Peyer's patch (tissue), 4 donors: ENCODE measurements around the gene SFXN1. TPM values are rescaled to one million over a fixed set of nuclear protein-coding genes. Genes with fewer than 3 reads are reported as not detected.

ENCODE experiments used
- DNase-seq, 3 donors: peaks; one replicate each; pipeline ENCODE4 v3.0.0-alpha.2; 2017 to 2019
- H3K27ac ChIP-seq, 4 donors: fragments of 200-600 bp; sonication (generic); one replicate each; pipeline ENCODE4 v1.5.1; 2016 to 2019
- H3K27me3 ChIP-seq, 2 donors: fragments of 200-600 bp; sonication (generic); one replicate each; pipeline ENCODE4 v1.5.1; 2019
- H3K36me3 ChIP-seq, 3 donors: fragments of 200-600 bp; sonication (generic); one replicate each; pipeline ENCODE4 v1.5.1; 2016 to 2019
- H3K4me1 ChIP-seq, 4 donors: fragments of 200-600 bp; sonication (generic); one replicate each; pipeline ENCODE4 v1.5.1; 2016 to 2019
- H3K4me3 ChIP-seq, 4 donors: fragments of 200-600 bp; sonication (generic); 1 replicate in 3 of 4; 2 replicates in 1 of 4; pipeline ENCODE4 v1.5.1; 2016 to 2019; ENCODE audit warnings: mild to moderate bottlenecking in 1 of 4
- H3K9me3 ChIP-seq, 4 donors: fragments of 200-600 bp; sonication (generic); one replicate each; pipeline ENCODE4 v1.5.1; 2016 to 2019; ENCODE audit warnings: mild to moderate bottlenecking in 1 of 4
- POLR2A ChIP-seq, 2 donors: fragments of 450-650 bp; IDR thresholded peaks; one replicate each; pipeline ENCODE4 v1.5.1; 2017; ENCODE audit warnings: antibody characterized with exemption in 2 of 2, mild to moderate bottlenecking in 2 of 2, moderate library complexity in 2 of 2
- total RNA-seq, 4 donors: library from RNA; depleted of rRNA; stranded (reverse); fragments of >200 nt; gene quantifications; one replicate each; pipeline ENCODE4 v1.1.0, GENCODE V29; 2016
- TF ChIP-seq, protein P1 (sequence below), 6 experiments: fragments of 450-650 bp in 4 of 6; fragments of 200-600 bp in 2 of 6; sonication (generic) in 1 of 6; IDR thresholded peaks; one replicate each; pipeline ENCODE4 v1.5.1; 2017 to 2019; ENCODE audit warnings: antibody characterized with exemption in 6 of 6, mild to moderate bottlenecking in 3 of 6, moderate library complexity in 1 of 6

The SFXN1 gene
- total RNA-seq, 4 donors from 2014 or later: 38.0 to 85.8 (median 63.5) TPM

DNA sequence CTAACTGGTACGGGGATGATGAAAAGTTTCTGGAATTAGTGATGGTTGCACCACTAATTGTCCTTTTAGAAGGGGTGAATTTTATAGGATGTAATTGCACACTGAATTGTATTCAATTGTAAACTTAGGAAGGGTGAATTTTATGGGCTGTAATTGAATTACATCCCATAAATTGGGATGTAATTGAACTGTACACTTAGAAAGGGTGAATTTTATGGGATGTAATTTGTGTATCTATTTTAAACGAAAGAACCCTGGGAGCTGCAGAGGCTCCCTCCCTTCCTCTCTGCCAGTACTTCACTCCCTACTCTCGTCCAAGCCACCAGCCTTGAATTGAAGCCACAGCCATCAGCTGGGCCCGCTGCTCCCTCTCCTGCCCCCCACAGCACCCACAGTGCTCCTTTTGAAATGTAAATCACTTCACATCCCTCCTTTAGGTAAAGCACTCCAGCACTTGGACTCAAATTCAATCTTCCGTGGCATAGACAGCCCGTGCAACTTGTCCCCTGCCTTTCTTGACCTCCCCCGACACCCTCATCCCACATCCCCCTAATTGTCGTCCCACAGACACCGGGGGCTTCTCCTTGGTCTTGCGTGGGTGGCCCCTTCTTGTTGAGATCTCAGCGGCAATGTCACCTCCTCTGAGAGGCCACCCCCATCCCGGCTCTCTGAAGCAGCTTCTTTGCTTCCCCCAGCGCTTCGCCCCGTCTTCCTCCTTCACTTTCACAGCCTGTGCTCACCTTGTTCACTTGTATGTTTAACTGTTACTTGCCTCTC is 95.3 kb downstream of the SFXN1 start:
- peak in 1 of 3 donors; percentile 48 for DNase-seq

DNA sequence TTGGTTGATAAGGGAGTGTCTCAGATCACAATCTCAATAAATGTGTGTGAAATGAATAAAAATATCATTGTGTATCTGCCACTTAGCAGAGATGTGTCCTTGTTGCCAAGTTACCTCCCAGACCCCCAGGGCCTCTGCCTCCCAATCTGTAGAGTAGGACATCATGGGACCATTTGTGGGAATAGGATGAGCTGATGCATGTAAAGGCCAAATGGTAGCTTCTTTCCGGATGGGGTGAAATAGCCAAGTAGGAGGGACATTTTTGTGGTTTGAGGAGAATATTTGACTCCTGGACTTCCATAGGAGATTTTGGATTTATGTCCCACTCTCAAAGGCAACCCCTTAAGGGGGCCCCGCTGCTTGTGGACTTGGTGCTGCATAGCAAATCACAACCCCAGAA is 96.9 kb downstream of the SFXN1 start:
- no peaks in the 10 kb centered on the region for H3K4me1 ChIP-seq
- no peak overlapping the region for H3K27ac ChIP-seq
- no peak for DNase-seq
- no peaks in the 10 kb centered on the region for H3K9me3 ChIP-seq
- no peaks in the 10 kb centered on the region for H3K27me3 ChIP-seq
- no peak for TF ChIP-seq POLR2A (IDR thresholded peaks at IDR 0.05)
- TF ChIP-seq, protein P1, sequence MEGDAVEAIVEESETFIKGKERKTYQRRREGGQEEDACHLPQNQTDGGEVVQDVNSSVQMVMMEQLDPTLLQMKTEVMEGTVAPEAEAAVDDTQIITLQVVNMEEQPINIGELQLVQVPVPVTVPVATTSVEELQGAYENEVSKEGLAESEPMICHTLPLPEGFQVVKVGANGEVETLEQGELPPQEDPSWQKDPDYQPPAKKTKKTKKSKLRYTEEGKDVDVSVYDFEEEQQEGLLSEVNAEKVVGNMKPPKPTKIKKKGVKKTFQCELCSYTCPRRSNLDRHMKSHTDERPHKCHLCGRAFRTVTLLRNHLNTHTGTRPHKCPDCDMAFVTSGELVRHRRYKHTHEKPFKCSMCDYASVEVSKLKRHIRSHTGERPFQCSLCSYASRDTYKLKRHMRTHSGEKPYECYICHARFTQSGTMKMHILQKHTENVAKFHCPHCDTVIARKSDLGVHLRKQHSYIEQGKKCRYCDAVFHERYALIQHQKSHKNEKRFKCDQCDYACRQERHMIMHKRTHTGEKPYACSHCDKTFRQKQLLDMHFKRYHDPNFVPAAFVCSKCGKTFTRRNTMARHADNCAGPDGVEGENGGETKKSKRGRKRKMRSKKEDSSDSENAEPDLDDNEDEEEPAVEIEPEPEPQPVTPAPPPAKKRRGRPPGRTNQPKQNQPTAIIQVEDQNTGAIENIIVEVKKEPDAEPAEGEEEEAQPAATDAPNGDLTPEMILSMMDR (IDR thresholded peaks at IDR 0.05): no peak
- H3K4me3 ChIP-seq: no peak overlapping the region
- H3K36me3 ChIP-seq: no peaks in the 10 kb centered on the region

More for the DNA sequence above, 95.3 kb downstream of the SFXN1 start:
- no peaks in the 10 kb centered on the region for H3K36me3 ChIP-seq
- H3K27me3 ChIP-seq: no peaks in the 10 kb centered on the region
- no peaks in the 10 kb centered on the region for H3K4me1 ChIP-seq
- peak in 1 of 2 donors; percentile 7 for TF ChIP-seq POLR2A (IDR thresholded peaks at IDR 0.05)
- TF ChIP-seq, protein P1 (IDR thresholded peaks at IDR 0.05): no peak
- H3K4me3 ChIP-seq: no peak overlapping the region
- H3K27ac ChIP-seq: peak overlapping the region in 3 of 4 donors; percentile 46 to 87 (median 60)
- no peaks in the 10 kb centered on the region for H3K9me3 ChIP-seq

DNA sequence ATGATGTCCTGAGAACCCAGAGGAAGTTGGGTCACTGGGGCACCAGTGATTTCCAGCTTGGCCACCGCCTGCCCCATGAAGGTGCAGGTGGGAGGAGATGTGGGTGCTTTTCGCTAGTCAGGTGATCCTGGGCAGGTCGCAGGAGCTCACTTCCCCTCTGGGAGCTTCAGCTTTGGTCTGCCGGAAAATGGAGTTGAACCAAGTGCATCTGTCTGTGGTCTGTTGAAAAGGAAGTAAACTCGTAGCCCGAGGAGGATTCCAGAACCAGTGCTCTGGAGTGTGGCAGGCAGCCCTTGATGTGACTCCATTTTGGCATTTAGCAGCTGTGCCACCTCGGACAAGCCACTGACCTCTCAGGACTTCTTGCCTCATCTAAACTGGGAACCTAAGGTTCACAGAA is 97.7 kb downstream of the SFXN1 start:
- no peaks in the 10 kb centered on the region for H3K36me3 ChIP-seq
- H3K4me3 ChIP-seq: no peak overlapping the region
- TF ChIP-seq, protein P1 (IDR thresholded peaks at IDR 0.05): no peak
- TF ChIP-seq POLR2A (IDR thresholded peaks at IDR 0.05): no peak
- H3K27me3 ChIP-seq: no peaks in the 10 kb centered on the region
- DNase-seq: no peak
- H3K4me1 ChIP-seq: no peaks in the 10 kb centered on the region
- no peaks in the 10 kb centered on the region for H3K9me3 ChIP-seq
- H3K27ac ChIP-seq: no peak overlapping the region

DNA sequence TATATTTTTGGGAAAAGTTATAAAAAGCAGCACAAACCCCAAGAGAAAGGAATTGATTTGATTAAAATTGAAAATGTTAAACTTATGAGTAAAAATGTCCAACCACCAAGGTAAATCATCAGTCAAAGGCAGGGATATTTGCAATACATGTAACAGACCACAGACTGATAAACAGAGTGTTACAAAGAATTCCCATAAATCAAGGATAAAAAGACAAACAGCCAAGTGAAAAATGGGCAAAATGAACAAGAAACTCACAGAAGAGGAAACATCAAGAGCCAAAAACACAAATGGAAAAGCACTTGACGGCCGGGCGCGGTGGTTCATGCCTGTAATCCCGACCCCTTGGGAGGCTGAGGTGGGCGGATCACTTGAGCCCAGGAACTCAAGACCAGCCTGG is 98.2 kb downstream of the SFXN1 start:
- no peaks in the 10 kb centered on the region for H3K36me3 ChIP-seq
- H3K27me3 ChIP-seq: no peaks in the 10 kb centered on the region
- H3K4me3 ChIP-seq: no peak overlapping the region
- TF ChIP-seq, protein P1 (IDR thresholded peaks at IDR 0.05): no peak
- TF ChIP-seq POLR2A (IDR thresholded peaks at IDR 0.05): no peak
- no peak for DNase-seq
- no peaks in the 10 kb centered on the region for H3K9me3 ChIP-seq
- H3K4me1 ChIP-seq: no peaks in the 10 kb centered on the region
- H3K27ac ChIP-seq: no peak overlapping the region

Other genes starting within 250 kb of the SFXN1 start
- under 1 TPM in 1 of 4 donors, not detected in 3; 0.13 TPM for gene DRD1, start 34.4 kb upstream of the SFXN1 start, total RNA-seq
- gene HRH2, start 179.5 kb downstream of the SFXN1 start, total RNA-seq: 1 to 10 TPM in 3 of 4 donors, under 1 TPM in 1; 0.83 to 8.6 (median 2.2) TPM